GM04504 (cell line): ENCODE data around the gene MALT1.
"Not testable (repeated sequence)": the region's sequence is repeated elsewhere in the genome, so short reads cannot be mapped to it uniquely, and the experiment has no call there.

Experiments
- DNase-seq: peaks from one replicate; pipeline ENCODE4 v3.0.0-alpha.2; 2012; ENCODE audit warnings: low read depth

The MALT1 gene

GRCh38 chr18:58671111-58671631, at the start of gene MALT1:
MALT1 (plus strand) TSS chr18:58671465; CDS start chr18:58671644, 179 bp downstream.
- DNase-seq: peak; percentile 80

GRCh38 chr18:58624011-58624410, 47.3 kb upstream of the MALT1 start:
- no peak for DNase-seq

DNA sequence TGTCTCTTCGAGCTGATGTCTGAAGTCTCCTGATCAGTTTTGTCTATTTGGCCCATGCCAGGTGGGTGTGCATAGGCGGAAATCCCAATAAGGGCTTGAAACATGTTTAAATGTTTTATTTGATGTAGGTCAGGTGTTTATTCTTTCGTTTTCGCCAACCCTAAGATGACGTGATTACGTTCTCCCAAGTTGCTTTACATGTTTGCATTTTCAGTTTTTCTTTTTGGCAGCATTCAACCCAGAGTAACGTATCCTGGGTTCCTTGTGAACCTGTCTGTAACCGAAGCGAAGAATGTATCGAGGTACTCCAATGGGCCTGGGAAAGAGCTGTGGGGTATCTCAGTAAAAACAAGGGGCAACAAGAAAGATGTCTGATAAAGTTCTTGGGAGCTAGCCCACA, 45.4 kb upstream of the MALT1 start:
- no peak for DNase-seq

DNA sequence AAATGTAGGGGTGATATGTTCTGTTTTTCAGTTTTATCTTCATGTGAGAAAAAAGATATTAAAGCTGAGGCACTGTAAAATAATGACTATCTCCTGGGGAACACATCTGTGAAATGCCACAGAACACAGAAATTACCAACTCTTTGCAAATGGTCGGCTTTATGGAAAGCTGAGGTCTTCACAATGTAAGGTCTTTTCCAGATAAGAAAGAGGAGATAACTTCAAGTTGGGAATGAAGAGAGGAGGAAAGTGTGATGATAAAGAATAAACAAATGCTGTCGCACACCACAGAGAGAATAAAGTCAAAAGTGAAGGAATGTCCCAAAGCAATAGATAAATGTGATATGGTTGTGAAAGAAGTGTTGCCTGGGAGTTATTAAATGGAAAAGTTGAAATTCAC, 41.2 kb upstream of the MALT1 start:
- no peak for DNase-seq

DNA sequence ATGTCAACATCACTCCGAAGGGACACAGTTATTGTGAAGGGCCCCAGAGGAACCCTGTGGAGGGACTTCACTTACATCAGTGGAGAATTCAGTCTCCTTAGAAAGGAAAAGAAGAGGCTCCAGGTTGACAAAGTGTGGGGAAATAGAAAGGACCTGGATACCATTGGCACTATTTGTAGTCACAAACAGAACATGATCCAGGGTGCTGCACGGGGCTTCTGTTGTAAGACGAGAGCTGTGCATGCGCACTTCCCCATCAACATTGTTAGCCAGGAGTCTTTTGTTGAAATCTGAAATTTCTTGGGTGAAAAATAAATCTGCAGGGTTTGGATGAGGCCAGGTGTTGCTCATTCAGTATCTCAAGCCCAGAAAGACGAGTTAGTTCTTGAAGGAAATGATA, 40.0 kb upstream of the MALT1 start:
- no peak for DNase-seq

- DNase-seq: no peak
Measured at GRCh38 chr18:58632552-58632951, 38.7 kb upstream of the MALT1 start.

- DNase-seq: no peak
Measured at GRCh38 chr18:58633874-58634273, 37.4 kb upstream of the MALT1 start.

- DNase-seq: no peak
Measured at GRCh38 chr18:58635891-58636290, 35.4 kb upstream of the MALT1 start.

GRCh38 chr18:58637197-58637596, 34.1 kb upstream of the MALT1 start:
- no peak for DNase-seq

DNA sequence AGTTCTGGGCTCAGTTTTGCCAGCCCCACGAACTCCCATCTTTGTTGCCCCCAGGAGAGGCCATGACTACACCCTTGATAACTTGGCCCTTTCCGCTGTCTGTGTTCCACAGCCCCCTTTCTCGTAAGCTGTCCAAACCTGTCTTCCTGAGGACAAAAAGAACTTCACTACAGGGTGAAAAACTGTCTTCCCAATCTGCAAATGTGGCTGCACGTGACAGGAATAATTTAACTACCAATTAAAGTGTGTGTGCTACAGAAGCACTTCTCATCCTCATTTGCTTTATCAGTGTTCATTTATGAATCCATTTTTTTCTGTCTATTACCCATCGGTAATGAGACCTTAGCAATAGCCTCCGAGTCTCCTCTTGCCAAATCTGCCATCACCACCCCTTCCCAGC, 33.3 kb upstream of the MALT1 start:
- no peak for DNase-seq

DNA sequence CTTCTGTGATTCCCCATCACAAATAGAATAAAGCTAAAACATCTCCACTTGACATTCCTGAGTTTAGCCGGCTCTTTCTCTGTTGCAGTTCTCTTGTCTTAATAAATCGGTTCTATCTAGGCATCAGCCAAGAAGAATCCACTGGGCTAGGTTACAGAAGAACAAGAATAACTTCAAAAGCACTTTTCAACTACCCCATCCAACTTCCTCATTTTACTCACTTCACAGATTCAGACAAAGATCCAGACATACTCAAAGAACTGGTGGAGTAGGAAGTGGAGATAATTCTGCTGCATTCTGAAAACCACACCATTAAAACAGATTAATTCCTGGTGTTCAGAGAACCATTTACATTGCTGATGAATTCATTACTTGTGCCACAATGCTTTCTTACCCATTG, 32.8 kb upstream of the MALT1 start:
- DNase-seq: no peak

GRCh38 chr18:58639237-58639636, 32.0 kb upstream of the MALT1 start:
- no peak for DNase-seq

DNA sequence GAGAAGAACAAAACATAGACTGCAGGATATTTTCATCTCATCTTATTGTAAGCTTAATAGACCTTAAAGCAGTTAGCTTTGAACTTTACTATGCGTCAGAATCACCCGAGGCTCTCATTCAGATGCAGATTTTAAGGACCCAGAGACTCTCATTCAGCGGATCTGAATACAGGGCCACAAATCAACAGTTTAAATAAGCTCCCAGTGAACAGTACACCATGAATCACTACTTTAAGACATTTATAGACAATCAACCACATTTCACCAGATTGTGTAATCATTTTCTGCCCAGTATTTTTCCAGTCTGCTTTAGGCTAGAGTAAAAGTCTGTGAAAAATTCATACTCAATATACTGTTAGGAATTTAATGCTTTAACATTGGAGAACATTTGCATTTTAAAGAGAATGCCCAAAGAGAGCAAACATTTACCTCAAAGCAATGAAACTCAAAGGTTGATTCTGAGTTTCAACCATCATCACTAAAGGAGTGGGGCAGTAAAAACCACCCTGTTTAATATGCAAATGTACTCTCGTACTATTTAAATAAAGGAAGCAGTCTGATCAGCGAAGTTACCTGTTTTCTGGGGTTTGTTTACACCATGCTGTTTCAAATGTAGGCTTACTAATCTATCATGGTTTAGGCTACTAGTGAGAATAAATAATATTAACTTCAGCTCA, 31.4 kb upstream of the MALT1 start:
- DNase-seq: peak; percentile 78

DNA sequence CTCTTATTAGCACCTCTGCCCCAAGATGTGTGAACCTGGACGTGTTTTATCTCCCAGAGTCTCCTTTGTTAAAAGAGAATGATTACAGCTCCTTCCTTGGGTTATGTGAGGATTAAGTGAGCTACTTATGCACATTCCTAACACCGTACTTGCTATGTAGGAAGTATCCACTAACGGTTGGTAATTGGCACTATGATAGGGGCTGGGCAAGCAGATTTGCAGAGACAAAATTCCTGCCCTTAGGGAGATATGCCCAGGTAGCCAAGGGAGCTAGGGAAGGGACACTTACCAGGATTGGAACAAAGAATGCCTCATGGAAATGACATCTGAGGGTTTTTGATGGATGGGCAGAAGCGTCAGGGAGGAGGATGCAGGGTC, 30.8 kb upstream of the MALT1 start:
- no peak for DNase-seq

GRCh38 chr18:58640891-58641610, 30.2 kb upstream of the MALT1 start:
- DNase-seq: no peak

DNA sequence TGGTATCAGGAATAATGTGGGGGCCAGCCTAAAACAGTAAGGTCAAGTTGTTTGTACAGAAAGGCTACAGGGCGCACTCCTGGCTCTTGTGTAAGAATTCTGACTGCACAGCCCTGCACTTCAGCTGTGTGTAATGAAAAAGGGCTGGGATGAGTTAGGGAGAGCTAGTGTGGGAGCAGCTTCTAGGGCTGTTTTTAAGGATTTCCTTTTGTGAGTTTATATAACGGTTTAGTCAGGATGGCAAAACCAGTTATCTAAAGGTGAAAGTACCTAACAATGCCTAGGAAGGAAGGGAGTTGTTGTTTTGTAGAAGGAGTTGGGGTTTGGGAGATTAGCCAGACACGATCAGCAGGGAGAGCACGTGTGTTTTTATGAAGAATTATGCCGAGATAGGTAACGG, 27.7 kb upstream of the MALT1 start:
- not testable (repeated sequence) for DNase-seq

GRCh38 chr18:58645398-58645797, 25.9 kb upstream of the MALT1 start:
- DNase-seq: peak; percentile 64

DNA sequence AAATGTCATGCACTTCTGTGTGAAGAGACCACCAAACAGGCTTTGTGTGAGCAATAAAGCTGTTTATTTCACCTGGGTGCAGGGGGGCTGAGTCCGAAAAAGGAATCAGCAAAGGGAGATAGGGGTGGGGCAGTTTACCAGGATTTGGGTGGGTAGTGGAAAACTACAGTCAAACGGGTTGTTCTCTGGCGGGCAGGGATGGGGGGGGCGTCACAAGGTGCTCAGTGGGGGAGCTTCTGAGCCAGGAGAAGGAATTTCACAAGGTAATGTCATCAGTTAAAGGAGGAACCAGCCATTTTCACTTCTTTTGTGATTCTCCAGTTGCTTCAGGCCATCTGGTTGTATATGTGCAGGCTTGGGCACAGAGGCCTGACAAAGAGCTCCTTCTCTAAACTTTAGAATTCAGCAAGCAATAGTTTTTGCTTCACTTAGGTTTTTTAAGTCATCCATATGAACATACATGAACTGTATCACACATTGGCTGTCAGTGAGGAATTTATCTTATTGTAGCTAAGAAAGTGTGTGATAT, 24.9 kb upstream of the MALT1 start:
- DNase-seq: no peak

GRCh38 chr18:58649966-58650816, 21.1 kb upstream of the MALT1 start:
- DNase-seq: no peak

- not testable (repeated sequence) for DNase-seq
Measured at GRCh38 chr18:58650830-58651229, 20.4 kb upstream of the MALT1 start.

- DNase-seq: not testable (repeated sequence)
Measured at GRCh38 chr18:58653144-58653722, 18.0 kb upstream of the MALT1 start.
